ENCODE measurements around the gene ACOX3. TPM values are rescaled to one million over a fixed set of nuclear protein-coding genes. Genes with fewer than 3 reads are reported as not detected.

ACOX3 gene
- polyA plus RNA-seq, 2 of the 4 experiments (the other 2 are of a cell fraction) = 4.9 to 8.2 TPM

DNA sequence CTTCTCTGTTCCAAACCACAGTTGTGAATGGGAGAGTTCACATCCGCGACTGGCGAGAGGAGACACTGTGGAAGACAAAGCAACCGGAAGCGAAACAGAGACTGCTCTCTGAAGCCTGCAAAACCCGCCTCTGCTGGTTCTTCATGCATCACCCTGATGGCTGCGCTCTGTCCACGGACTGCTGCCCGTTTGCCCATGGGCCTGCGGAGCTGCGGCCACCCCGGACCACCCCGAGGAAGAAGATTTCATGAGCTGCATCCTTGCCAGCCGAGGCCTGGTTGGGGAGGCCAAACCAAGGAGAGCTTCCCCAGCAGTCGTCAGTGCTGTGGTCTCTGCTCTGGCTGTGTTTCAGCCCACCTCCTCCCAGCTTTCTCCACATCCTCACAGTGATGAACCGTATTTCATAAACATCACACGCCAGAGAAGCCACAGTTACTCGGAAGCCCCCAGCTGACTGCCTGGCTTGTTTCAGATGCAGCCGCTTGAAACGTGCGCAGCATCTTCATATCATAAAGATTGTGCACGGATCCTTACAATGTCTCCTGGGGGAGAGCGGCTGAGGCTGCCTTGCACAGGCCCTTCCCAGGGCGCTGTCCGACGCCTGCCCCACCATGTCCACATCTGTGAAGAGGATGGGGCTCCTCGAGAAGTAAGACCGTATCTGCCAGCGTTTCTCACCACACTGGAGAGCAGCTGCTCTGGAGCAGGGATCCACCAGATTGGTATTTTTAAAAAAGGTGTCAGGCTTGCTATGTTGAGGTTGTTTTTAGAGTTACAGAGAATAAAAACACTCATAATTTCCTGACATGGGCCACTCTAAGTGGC is 35.4 kb upstream of the ACOX3 start:
- 92% methylated on average over 25 of the region's 29 CpGs for WGBS (ENCODE audit: missing lambda C conversion rate)
- H3K9me3 ChIP-seq = no peaks in the 10 kb centered on the region
- ATAC-seq = no peak
- DNase-seq (ENCODE audit: low read depth in 1 of 2, low spot score in 1 of 2) = no peak
- CTCF ChIA-PET = no interaction called here
- H3K27ac ChIP-seq = no peak overlapping the region
- POLR2A ChIA-PET = no interaction called here
- no peak overlapping the region for H3K4me2 ChIP-seq
- no peak overlapping the region for H3K4me3 ChIP-seq
- no peaks in the 10 kb centered on the region for H3K4me1 ChIP-seq
- no peak for TF ChIP-seq GATA3 (IDR thresholded peaks at IDR 0.05; ENCODE audit: borderline replicate concordance)
- no peak for TF ChIP-seq MAZ (IDR thresholded peaks at IDR 0.05; ENCODE audit: borderline replicate concordance, low read depth, low read length)
- TF ChIP-seq, protein P1, sequence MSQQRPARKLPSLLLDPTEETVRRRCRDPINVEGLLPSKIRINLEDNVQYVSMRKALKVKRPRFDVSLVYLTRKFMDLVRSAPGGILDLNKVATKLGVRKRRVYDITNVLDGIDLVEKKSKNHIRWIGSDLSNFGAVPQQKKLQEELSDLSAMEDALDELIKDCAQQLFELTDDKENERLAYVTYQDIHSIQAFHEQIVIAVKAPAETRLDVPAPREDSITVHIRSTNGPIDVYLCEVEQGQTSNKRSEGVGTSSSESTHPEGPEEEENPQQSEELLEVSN (IDR thresholded peaks at IDR 0.05; ENCODE audit: borderline replicate concordance, low read depth) = no peak
- TF ChIP-seq ZNF302 (CRISPR knock-in tag; IDR thresholded peaks at IDR 0.05) = no peak
- TF ChIP-seq CEBPB (IDR thresholded peaks at IDR 0.05) = no peak
- TF ChIP-seq, protein P2, sequence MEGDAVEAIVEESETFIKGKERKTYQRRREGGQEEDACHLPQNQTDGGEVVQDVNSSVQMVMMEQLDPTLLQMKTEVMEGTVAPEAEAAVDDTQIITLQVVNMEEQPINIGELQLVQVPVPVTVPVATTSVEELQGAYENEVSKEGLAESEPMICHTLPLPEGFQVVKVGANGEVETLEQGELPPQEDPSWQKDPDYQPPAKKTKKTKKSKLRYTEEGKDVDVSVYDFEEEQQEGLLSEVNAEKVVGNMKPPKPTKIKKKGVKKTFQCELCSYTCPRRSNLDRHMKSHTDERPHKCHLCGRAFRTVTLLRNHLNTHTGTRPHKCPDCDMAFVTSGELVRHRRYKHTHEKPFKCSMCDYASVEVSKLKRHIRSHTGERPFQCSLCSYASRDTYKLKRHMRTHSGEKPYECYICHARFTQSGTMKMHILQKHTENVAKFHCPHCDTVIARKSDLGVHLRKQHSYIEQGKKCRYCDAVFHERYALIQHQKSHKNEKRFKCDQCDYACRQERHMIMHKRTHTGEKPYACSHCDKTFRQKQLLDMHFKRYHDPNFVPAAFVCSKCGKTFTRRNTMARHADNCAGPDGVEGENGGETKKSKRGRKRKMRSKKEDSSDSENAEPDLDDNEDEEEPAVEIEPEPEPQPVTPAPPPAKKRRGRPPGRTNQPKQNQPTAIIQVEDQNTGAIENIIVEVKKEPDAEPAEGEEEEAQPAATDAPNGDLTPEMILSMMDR (IDR thresholded peaks at IDR 0.05) = no peak
- no peak for TF ChIP-seq KDM1A (IDR thresholded peaks at IDR 0.05; ENCODE audit: low read depth)
- TF ChIP-seq CBX8 (IDR thresholded peaks at IDR 0.05) = no peak
- no peak for TF ChIP-seq RCOR1 (IDR thresholded peaks at IDR 0.05; ENCODE audit: low read depth, low read length)
- TF ChIP-seq PHF8 (IDR thresholded peaks at IDR 0.05; ENCODE audit: borderline replicate concordance, low read depth) = no peak
- TF ChIP-seq ESRRA (IDR thresholded peaks at IDR 0.05; ENCODE audit: borderline replicate concordance, low read length) = no peak
- no peak for TF ChIP-seq HOXB5 (CRISPR knock-in tag; IDR thresholded peaks at IDR 0.05)
- no peak for FAIRE-seq

DNA sequence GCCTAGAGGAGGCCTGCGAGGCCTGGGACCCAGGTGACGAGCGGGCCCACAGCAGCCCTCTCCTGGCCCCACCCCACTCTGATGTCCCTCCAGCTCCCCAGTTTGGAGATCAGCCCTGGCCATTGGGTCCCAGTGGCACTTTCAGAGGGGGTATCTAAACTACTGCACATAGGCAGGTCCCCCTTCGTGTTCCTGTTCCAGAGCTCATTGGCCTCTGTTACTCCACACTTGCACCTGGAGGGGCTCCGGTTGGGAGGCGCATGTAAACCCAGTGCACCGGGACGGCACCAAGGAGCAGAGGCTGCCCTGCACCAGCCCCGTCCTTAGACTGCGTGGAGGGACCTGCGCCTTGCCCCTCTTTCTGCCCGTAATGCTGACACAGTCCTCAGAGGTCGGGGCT is 34.3 kb upstream of the ACOX3 start:
- CTCF ChIA-PET = interaction anchor here (0.6 to 1.7 kb wide), 4 partner anchors 117 to 443 kb away, joined by 3 to 4 read pairs (median 4); no protein-coding TSS in a partner anchor
- POLR2A ChIA-PET = no interaction called here
- Histone ChIP-seq H3K9me3 (no peaks in the 10 kb centered on the region), H3K4me1 (no peaks in the 10 kb centered on the region), H3K27ac (no peak overlapping the region), H3K4me3 (no peak overlapping the region), H3K4me2 (no peak overlapping the region)
- WGBS (ENCODE audit: missing lambda C conversion rate) = 84% methylated on average over 6 of the region's 13 CpGs
- no peak for TF ChIP-seq ESRRA (IDR thresholded peaks at IDR 0.05; ENCODE audit: borderline replicate concordance, low read length)
- TF ChIP-seq EHMT2 (IDR thresholded peaks at IDR 0.05; ENCODE audit: low read depth) = no peak
- TF ChIP-seq, protein P1 (IDR thresholded peaks at IDR 0.05; ENCODE audit: borderline replicate concordance, low read depth) = no peak
- TF ChIP-seq, protein P3, sequence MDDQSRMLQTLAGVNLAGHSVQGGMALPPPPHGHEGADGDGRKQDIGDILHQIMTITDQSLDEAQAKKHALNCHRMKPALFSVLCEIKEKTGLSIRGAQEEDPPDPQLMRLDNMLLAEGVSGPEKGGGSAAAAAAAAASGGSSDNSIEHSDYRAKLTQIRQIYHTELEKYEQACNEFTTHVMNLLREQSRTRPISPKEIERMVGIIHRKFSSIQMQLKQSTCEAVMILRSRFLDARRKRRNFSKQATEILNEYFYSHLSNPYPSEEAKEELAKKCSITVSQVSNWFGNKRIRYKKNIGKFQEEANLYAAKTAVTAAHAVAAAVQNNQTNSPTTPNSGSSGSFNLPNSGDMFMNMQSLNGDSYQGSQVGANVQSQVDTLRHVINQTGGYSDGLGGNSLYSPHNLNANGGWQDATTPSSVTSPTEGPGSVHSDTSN (IDR thresholded peaks at IDR 0.05) = no peak
- TF ChIP-seq, protein P4, sequence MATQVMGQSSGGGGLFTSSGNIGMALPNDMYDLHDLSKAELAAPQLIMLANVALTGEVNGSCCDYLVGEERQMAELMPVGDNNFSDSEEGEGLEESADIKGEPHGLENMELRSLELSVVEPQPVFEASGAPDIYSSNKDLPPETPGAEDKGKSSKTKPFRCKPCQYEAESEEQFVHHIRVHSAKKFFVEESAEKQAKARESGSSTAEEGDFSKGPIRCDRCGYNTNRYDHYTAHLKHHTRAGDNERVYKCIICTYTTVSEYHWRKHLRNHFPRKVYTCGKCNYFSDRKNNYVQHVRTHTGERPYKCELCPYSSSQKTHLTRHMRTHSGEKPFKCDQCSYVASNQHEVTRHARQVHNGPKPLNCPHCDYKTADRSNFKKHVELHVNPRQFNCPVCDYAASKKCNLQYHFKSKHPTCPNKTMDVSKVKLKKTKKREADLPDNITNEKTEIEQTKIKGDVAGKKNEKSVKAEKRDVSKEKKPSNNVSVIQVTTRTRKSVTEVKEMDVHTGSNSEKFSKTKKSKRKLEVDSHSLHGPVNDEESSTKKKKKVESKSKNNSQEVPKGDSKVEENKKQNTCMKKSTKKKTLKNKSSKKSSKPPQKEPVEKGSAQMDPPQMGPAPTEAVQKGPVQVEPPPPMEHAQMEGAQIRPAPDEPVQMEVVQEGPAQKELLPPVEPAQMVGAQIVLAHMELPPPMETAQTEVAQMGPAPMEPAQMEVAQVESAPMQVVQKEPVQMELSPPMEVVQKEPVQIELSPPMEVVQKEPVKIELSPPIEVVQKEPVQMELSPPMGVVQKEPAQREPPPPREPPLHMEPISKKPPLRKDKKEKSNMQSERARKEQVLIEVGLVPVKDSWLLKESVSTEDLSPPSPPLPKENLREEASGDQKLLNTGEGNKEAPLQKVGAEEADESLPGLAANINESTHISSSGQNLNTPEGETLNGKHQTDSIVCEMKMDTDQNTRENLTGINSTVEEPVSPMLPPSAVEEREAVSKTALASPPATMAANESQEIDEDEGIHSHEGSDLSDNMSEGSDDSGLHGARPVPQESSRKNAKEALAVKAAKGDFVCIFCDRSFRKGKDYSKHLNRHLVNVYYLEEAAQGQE (IDR thresholded peaks at IDR 0.05) = no peak
- TF ChIP-seq CHD4 (IDR thresholded peaks at IDR 0.05; ENCODE audit: borderline replicate concordance) = no peak
- no peak for TF ChIP-seq SMC3 (IDR thresholded peaks at IDR 0.05)
- no peak for TF ChIP-seq MAZ (IDR thresholded peaks at IDR 0.05; ENCODE audit: borderline replicate concordance, low read depth, low read length)
- TF ChIP-seq BHLHE40 (IDR thresholded peaks at IDR 0.05; ENCODE audit: low read depth, low read length) = no peak
- TF ChIP-seq, protein P5, sequence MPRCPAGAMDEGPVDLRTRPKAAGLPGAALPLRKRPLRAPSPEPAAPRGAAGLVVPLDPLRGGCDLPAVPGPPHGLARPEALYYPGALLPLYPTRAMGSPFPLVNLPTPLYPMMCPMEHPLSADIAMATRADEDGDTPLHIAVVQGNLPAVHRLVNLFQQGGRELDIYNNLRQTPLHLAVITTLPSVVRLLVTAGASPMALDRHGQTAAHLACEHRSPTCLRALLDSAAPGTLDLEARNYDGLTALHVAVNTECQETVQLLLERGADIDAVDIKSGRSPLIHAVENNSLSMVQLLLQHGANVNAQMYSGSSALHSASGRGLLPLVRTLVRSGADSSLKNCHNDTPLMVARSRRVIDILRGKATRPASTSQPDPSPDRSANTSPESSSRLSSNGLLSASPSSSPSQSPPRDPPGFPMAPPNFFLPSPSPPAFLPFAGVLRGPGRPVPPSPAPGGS (IDR thresholded peaks at IDR 0.05) = no peak
- TF ChIP-seq RNF2 (IDR thresholded peaks at IDR 0.05; ENCODE audit: borderline replicate concordance, low read depth) = no peak
- TF ChIP-seq RARB (CRISPR knock-in tag; IDR thresholded peaks at IDR 0.05) = no peak
- TF ChIP-seq NFE2L2 (conservative IDR thresholded peaks at IDR 0.05; ENCODE audit: low read length) = no peak
- ATAC-seq = no peak
- no peak for FAIRE-seq
- no peak for DNase-seq (ENCODE audit: low read depth in 1 of 2, low spot score in 1 of 2)
